WI38 (cell line): ENCODE results near the gene CEMIP2.

Experiments
- H3K4me3 ChIP-seq: 2 replicates; pipeline ENCODE4 v1.5.1; 2011; ENCODE audit warnings: low read depth, mild to moderate bottlenecking, control low read depth, low read length
- TF ChIP-seq, protein P1 (sequence below): IDR thresholded peaks from 2 replicates; pipeline ENCODE4 v1.5.1; 2012; ENCODE audit warnings: low read depth, mild to moderate bottlenecking, control low read depth, low read length

The CEMIP2 gene

DNA sequence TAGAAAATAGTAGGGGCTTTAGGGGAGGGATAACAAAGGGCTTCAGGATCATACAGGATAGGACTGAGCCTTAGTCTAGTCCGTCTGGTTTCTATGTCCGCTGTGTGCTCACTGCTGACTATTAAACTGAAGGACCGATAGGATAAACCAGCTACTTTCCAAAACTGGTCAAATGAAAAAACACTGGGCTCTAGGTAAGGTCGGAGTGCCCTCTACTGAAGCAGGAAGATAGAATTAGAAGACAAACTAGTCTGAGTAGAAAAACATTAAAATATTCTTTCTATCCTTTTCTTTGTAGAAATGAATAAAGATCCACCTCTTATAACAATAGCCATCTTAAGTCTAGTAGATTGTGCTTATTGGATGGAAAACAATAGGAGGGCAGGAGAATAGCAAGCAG, 133.6 kb downstream of the CEMIP2 start:
- no peak overlapping the region for H3K4me3 ChIP-seq
- TF ChIP-seq, protein P1, sequence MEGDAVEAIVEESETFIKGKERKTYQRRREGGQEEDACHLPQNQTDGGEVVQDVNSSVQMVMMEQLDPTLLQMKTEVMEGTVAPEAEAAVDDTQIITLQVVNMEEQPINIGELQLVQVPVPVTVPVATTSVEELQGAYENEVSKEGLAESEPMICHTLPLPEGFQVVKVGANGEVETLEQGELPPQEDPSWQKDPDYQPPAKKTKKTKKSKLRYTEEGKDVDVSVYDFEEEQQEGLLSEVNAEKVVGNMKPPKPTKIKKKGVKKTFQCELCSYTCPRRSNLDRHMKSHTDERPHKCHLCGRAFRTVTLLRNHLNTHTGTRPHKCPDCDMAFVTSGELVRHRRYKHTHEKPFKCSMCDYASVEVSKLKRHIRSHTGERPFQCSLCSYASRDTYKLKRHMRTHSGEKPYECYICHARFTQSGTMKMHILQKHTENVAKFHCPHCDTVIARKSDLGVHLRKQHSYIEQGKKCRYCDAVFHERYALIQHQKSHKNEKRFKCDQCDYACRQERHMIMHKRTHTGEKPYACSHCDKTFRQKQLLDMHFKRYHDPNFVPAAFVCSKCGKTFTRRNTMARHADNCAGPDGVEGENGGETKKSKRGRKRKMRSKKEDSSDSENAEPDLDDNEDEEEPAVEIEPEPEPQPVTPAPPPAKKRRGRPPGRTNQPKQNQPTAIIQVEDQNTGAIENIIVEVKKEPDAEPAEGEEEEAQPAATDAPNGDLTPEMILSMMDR = no peak
